ENCODE data around the gene TRMT10B.

- no peak for TF ChIP-seq EZH2 (IDR thresholded peaks at IDR 0.05; ENCODE audit: low read depth)
- TF ChIP-seq CTCF (conservative IDR thresholded peaks at IDR 0.05), result no peak
Observed at GRCh38 chr9:37730839-37731238, 22.8 kb upstream of the TRMT10B start.
